HEK293 (cell line): ENCODE data around the gene MEGF6.

ENCODE experiments used
- KLF1 ChIP-seq: fragments of 450-650 bp; formaldehyde crosslinking; IDR thresholded peaks from 2 replicates; pipeline ENCODE4 v1.5.1; 2016; ENCODE audit warnings: missing biosample characterization, missing genetic modification characterization
- YY1 ChIP-seq: fragments of 450-650 bp; formaldehyde crosslinking; IDR thresholded peaks from 2 replicates; pipeline ENCODE4 v1.5.1; 2018; ENCODE audit warnings: missing biosample characterization, missing genetic modification characterization
- ZBTB7A ChIP-seq: fragments of 450-650 bp; formaldehyde crosslinking; IDR thresholded peaks from 2 replicates; pipeline ENCODE4 v1.5.1; 2016; ENCODE audit warnings: low read depth, missing biosample characterization, missing genetic modification characterization
- ZFP3 ChIP-seq: fragments of 450-650 bp; formaldehyde crosslinking; IDR thresholded peaks from 2 replicates; pipeline ENCODE4 v1.5.1; 2016; ENCODE audit warnings: low read depth, missing biosample characterization, missing genetic modification characterization
- ZNF274 ChIP-seq, 2 experiments: fragments of 200-500 bp in 1 of 2; fragments of 450-650 bp in 1 of 2; sonication (Bioruptor generic) in 1 of 2; formaldehyde crosslinking in 1 of 2; IDR thresholded peaks; 2 replicates each; pipeline versions ENCODE4 v1.5.1 to v1.6.1; 2014 to 2016; ENCODE audit warnings: borderline replicate concordance in 1 of 2, inconsistent platforms in 1 of 2, low read length in 1 of 2, missing biosample characterization in 1 of 2, missing genetic modification characterization in 1 of 2
- ZNF311 ChIP-seq: fragments of 450-650 bp; formaldehyde crosslinking; IDR thresholded peaks from 2 replicates; pipeline ENCODE4 v1.5.1; 2017; ENCODE audit warnings: missing biosample characterization, missing genetic modification characterization, borderline replicate concordance
- ZNF416 ChIP-seq: fragments of 450-650 bp; formaldehyde crosslinking; IDR thresholded peaks from 2 replicates; pipeline ENCODE4 v1.5.1; 2016; ENCODE audit warnings: missing biosample characterization, missing genetic modification characterization
- TF ChIP-seq, protein P1 (sequence below): fragments of 450-650 bp; formaldehyde crosslinking; IDR thresholded peaks from 2 replicates; pipeline ENCODE4 v1.5.1; 2016; ENCODE audit warnings: missing biosample characterization, missing genetic modification characterization
- TF ChIP-seq, protein P2 (sequence below): fragments of 450-650 bp; formaldehyde crosslinking; conservative IDR thresholded peaks from 2 replicates; pipeline ENCODE4 v1.5.1; 2016; ENCODE audit warnings: low read depth, missing biosample characterization, missing genetic modification characterization
- TF ChIP-seq, protein P3 (sequence below): fragments of 450-650 bp; IDR thresholded peaks from 2 replicates; pipeline ENCODE4 v1.5.1; 2018; ENCODE audit warnings: missing biosample characterization, missing genetic modification characterization

DNA sequence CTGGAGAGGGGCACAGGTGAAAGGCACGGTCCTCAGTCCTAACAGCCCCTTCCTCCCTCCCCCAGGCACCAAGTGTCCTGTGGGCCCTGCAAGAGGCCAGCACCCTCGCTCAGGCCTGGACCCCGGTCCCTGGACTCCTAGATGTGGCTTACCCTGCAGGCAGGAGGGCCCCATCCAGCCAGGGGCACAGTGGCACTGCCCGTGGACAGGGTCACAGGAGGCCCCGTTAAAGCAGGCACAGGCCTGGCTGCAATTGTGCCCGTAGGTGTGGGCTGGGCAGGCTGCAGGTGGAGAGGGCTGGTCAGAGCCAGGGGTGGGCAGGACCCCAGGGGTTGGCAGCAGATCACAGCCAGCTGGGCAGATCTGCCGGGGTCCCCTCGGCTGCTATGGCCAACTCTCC, 112.3 kb downstream of the MEGF6 start:
- TF ChIP-seq, protein P1, sequence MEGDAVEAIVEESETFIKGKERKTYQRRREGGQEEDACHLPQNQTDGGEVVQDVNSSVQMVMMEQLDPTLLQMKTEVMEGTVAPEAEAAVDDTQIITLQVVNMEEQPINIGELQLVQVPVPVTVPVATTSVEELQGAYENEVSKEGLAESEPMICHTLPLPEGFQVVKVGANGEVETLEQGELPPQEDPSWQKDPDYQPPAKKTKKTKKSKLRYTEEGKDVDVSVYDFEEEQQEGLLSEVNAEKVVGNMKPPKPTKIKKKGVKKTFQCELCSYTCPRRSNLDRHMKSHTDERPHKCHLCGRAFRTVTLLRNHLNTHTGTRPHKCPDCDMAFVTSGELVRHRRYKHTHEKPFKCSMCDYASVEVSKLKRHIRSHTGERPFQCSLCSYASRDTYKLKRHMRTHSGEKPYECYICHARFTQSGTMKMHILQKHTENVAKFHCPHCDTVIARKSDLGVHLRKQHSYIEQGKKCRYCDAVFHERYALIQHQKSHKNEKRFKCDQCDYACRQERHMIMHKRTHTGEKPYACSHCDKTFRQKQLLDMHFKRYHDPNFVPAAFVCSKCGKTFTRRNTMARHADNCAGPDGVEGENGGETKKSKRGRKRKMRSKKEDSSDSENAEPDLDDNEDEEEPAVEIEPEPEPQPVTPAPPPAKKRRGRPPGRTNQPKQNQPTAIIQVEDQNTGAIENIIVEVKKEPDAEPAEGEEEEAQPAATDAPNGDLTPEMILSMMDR, result no peak
- no peak for TF ChIP-seq ZFP3 (tag by site-specific recombination)
- TF ChIP-seq ZNF274 (IDR thresholded peaks at IDR 0.05; ENCODE audit: low read length), result no peak
- no peak for TF ChIP-seq ZNF274 (tag by site-specific recombination; IDR thresholded peaks at IDR 0.05; ENCODE audit: borderline replicate concordance)
- TF ChIP-seq YY1 (tag by site-specific recombination), result no peak
- TF ChIP-seq ZNF311 (tag by site-specific recombination), result no peak
- no peak for TF ChIP-seq KLF1
- TF ChIP-seq, protein P2, sequence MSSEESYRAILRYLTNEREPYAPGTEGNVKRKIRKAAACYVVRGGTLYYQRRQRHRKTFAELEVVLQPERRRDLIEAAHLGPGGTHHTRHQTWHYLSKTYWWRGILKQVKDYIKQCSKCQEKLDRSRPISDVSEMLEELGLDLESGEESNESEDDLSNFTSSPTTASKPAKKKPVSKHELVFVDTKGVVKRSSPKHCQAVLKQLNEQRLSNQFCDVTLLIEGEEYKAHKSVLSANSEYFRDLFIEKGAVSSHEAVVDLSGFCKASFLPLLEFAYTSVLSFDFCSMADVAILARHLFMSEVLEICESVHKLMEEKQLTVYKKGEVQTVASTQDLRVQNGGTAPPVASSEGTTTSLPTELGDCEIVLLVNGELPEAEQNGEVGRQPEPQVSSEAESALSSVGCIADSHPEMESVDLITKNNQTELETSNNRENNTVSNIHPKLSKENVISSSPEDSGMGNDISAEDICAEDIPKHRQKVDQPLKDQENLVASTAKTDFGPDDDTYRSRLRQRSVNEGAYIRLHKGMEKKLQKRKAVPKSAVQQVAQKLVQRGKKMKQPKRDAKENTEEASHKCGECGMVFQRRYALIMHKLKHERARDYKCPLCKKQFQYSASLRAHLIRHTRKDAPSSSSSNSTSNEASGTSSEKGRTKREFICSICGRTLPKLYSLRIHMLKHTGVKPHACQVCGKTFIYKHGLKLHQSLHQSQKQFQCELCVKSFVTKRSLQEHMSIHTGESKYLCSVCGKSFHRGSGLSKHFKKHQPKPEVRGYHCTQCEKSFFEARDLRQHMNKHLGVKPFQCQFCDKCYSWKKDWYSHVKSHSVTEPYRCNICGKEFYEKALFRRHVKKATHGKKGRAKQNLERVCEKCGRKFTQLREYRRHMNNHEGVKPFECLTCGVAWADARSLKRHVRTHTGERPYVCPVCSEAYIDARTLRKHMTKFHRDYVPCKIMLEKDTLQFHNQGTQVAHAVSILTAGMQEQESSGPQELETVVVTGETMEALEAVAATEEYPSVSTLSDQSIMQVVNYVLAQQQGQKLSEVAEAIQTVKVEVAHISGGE (tag by site-specific recombination), result no peak
- TF ChIP-seq ZNF416, result no peak
- TF ChIP-seq ZBTB7A (tag by site-specific recombination), result no peak
- TF ChIP-seq, protein P3, sequence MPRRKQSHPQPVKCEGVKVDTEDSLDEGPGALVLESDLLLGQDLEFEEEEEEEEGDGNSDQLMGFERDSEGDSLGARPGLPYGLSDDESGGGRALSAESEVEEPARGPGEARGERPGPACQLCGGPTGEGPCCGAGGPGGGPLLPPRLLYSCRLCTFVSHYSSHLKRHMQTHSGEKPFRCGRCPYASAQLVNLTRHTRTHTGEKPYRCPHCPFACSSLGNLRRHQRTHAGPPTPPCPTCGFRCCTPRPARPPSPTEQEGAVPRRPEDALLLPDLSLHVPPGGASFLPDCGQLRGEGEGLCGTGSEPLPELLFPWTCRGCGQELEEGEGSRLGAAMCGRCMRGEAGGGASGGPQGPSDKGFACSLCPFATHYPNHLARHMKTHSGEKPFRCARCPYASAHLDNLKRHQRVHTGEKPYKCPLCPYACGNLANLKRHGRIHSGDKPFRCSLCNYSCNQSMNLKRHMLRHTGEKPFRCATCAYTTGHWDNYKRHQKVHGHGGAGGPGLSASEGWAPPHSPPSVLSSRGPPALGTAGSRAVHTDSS (tag by site-specific recombination), result no peak
